Measurements from ENCODE around the gene ADAMTSL5.
A peak's percentile ranks its signal among the peaks of the same experiment; 100 is the strongest.
"Not testable (repeated sequence)": the region's sequence is repeated elsewhere in the genome, so short reads cannot be mapped to it uniquely, and the experiment has no call there.

Gene ADAMTSL5

GRCh38 chr19:1513499-1514294, 878 bp upstream of the ADAMTSL5 start:
- peak; percentile 75 for DNase-seq (ENCODE audit: low spot score)

DNA sequence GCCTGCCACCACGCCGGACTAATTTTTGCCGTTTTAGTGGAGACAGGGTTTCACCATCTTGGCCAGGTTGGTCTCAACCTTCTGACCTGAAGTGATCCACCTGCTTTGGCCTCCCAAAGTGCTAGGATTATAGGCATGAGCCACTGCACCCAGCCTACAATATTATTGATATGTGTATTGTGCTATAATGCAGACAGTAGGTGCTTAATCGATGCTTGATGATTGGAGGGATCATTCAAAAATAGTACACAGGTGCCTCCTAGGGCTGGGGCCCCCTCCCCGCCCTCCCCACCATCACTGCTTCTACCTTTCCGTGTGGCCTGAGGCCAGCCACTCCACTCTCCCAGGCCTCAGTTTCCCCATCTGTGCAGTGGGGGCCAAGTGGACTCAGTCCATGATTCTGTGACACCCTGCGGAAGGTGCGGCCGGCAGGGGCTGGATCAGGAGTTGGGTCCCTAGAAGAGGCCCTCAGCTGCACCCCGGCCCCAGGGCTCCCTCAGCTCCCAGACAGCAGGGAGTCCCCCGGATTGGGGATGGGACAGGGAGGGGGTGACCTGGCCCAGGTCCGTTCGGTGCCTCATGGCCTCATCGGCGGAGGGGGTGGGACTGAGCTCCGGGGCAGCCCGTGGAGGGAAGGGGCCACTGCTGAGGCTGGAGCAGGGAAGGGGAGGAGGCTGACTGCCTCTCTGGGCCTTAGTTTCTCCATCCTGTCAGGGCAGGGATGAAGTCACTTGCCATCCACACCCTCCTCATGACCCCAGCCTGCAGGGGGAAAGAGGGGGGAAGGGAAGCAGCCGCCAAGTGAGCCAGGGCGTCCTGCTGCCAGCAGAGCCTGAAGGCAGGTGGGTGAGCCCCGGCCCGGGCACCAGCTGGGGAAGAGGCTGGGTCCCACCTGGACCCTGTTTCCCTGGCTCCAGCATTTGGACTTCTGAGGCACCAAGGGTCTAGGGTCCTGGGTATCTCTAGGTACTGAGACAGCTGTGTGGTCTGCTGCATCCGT, 1.2 kb downstream of the ADAMTSL5 start:
- no peak for DNase-seq (ENCODE audit: low spot score)

GRCh38 chr19:1510807-1511206, 2.0 kb downstream of the ADAMTSL5 start:
- DNase-seq (ENCODE audit: low spot score): no peak

DNA sequence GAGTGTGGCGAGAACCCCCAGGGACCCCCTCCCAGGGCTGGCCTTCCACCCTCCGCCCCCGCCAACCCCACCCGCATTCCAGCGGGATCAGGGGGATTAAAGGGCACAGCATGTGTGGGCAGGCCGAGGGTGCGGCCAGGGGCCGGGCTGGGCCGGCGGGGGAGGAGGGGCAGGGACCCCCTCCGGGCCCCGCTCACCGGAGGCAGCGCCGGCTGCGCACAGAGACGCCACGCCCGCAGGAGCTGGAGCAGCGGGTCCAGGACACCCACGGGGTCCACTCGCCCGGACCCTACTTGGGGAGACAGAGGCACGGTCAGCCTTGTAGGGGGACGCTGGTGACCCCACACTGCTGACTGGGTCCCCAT, 2.4 kb downstream of the ADAMTSL5 start:
- DNase-seq (ENCODE audit: low spot score): no peak

GRCh38 chr19:1509602-1510441, 3.0 kb downstream of the ADAMTSL5 start:
- DNase-seq (ENCODE audit: low spot score): no peak

GRCh38 chr19:1508507-1508856, 4.3 kb downstream of the ADAMTSL5 start:
- DNase-seq (ENCODE audit: low spot score): no peak

DNA sequence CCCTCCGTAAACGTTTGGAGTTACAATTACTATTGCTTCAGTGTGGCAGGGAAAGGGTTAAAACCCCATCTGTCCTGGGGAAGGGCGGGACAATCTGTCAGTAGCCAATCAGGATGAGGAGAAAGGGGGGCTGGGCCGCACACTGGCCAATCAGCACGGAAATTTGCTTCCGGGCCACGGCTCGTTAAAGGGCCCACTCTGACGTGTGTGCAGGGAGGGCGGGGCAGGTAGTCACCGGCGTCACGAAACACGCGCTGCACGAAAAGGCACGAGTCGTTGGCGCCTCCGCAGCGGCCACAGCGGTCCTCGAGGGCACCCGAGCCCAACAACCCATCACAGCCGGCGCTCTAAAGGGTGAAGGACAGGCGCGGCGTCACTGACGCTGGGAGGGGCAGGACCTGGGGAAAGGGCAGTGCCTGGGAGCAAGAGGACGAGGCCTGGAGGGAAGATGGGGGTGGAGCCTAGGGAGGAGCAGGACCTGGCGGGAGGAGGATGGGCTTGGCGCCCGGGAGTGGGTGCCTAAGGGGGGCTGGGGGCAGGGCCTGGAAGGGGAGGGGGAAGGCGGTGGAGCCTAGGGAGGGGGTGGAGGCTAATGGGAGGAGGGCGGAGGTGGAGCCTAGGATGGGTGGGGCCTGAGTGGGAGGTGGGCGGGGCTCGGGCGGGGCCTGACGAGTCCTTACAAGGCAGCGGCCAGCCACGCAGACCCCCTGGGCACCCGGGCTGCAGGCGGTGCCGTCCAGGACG, 4.9 kb downstream of the ADAMTSL5 start:
- peak; percentile 98 for DNase-seq (ENCODE audit: low spot score)

DNA sequence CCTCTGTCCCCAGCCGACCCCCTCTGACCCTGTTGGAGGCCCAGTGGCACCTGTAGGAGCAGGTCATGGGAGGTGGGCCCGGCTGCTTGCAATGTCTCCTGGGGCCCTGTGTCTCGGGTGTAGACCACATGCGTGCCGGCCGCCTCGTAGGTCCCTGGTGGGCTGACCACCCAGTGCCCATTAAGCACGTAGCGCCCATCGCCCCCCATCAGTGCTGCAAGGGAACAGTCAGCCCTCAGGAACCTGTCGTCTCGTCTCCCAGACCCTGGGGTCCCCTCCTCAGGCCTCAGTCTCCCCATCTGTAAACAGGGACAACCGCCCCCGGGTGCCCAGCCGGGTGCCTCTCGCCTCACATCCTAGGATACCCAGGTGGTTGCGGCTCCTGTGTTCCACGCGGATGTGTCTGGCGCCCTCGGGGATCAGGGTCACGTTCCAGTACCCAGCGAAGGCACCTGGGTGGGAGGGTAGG, 5.6 kb downstream of the ADAMTSL5 start:
- no peak for DNase-seq (ENCODE audit: low spot score)

DNA sequence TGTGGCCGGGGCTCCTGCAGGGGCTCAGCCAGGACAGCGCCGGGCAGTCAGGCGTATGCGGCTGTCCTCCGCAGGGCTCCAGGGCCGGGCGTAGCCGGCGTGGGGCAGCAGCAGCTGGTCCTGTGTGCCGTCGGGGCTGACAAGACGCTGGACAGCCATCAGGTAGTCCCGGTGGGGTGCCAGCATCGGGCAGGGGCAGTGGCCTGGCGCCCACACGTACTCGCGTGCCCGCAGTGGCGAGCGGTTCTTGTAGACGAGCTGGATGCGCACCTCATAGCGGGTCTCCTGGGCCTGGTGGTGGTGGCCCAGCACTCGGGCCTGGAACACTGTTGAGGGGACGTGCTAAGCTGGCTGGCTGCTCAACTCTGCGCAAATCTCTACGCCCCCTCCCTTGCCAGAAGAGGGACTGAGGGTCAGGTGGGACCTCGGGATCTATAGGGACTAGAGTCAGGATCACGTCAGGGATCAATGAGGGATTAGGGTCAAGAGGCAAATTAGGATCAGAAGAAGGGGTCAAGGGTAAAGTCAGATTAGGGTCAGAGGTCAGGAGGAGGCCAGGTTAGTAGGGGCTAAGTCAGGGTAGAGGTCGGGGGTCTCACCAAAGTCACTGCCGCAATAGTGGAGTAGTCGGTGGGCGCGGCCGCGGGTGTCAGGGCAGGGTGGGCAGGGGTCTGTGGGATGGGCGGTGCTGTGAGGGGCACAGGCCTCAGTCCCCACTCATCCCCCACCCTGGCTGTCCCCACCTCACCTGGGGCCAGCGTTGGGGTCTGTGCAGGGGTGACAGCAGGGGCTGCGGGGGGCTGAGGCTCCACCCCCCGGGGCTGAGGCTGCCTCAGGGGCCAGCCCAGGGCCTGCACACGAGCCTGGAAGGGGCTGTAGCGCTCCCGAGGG, 6.6 kb downstream of the ADAMTSL5 start:
- no peak for DNase-seq (ENCODE audit: low spot score)

DNA sequence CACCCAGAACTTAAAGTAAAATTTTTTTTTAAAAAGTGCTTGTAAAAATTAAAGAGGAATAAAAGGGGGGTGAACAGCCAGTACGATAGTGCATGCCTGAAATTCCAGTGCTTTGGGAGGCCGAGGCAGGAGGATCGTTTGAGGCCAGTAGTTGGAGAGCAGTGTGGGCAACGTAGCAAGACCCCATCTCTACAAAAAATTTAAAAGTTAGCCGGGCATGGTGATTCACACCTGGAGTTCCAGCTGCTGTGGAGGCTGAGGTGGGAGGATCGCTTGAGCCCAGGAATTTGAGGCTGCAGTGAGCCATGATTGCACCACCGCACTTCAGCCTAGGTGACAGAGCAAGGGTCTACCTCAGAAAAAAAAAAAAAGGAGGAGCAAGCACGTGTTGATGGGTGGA, 7.8 kb downstream of the ADAMTSL5 start:
- DNase-seq (ENCODE audit: low spot score): no peak

GRCh38 chr19:1503925-1504773, 8.7 kb downstream of the ADAMTSL5 start:
- DNase-seq (ENCODE audit: low spot score): no peak

GRCh38 chr19:1503089-1503924, 9.5 kb downstream of the ADAMTSL5 start:
- DNase-seq (ENCODE audit: low spot score): peak; percentile 68

- no peak for DNase-seq (ENCODE audit: low spot score)
Observed at GRCh38 chr19:1502433-1503088, 10.3 kb downstream of the ADAMTSL5 start.

GRCh38 chr19:1501200-1501595, 11.6 kb downstream of the ADAMTSL5 start:
- no peak for DNase-seq (ENCODE audit: low spot score)

DNA sequence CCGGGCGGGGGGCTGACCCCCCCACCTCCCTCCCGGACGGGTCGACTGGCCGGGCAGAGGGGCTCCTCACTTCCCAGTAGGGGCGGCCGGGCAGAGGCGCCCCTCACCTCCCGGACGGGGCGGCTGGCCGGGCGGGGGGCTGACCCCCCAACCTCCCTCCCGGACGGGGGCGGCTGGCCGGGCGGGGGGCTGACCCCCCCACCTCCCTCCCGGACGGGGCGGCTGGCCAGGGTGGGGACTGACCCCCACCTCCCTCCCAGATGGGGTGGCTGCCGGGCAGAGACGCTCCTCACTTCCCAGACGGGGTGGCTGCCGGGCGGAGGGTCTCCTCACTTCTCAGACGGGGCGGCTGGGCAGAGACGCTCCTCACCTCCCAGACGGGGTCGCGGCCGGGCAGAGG, 13.6 kb downstream of the ADAMTSL5 start:
- DNase-seq (ENCODE audit: low spot score): not testable (repeated sequence)

- no peak for DNase-seq (ENCODE audit: low spot score)
Observed at GRCh38 chr19:1497578-1498235, 15.1 kb downstream of the ADAMTSL5 start.

Data from iPS-NIHi11 (cell line).